ENCODE measurements around the gene ZNF81. TPM values are rescaled to one million over a fixed set of nuclear protein-coding genes. Genes with fewer than 3 reads are reported as not detected.

The ZNF81 gene
- total and polyA plus RNA-seq, 2 of the 13 experiments (the other 11 are each of a cell fraction or from before 2014, with no cell fraction given): 1.4 to 3.2 TPM

- TF ChIP-seq CSRNP1 (CRISPR knock-in tag; IDR thresholded peaks at IDR 0.05): no peak
- no peak for TF ChIP-seq TOE1 (CRISPR knock-in tag; IDR thresholded peaks at IDR 0.05)
- TF ChIP-seq TRAFD1 (CRISPR knock-in tag; IDR thresholded peaks at IDR 0.05; ENCODE audit: borderline replicate concordance): no peak
- TF ChIP-seq ZNF224 (CRISPR knock-in tag; IDR thresholded peaks at IDR 0.05): no peak
- no peak for TF ChIP-seq ZNF503 (CRISPR knock-in tag; IDR thresholded peaks at IDR 0.05)
- no peak for TF ChIP-seq ZNF850 (CRISPR knock-in tag; conservative IDR thresholded peaks at IDR 0.05)
- no peak for TF ChIP-seq HNRNPL (IDR thresholded peaks at IDR 0.05; ENCODE audit: low read depth, low read length)
- TF ChIP-seq CERS6 (CRISPR knock-in tag; IDR thresholded peaks at IDR 0.05): no peak
- TF ChIP-seq ZBTB37 (CRISPR knock-in tag; IDR thresholded peaks at IDR 0.05): no peak
- peak; percentile 26; the same call in 1 of the 2 replicates for TF ChIP-seq ZFP91 (CRISPR knock-in tag; IDR thresholded peaks at IDR 0.05; ENCODE audit: borderline replicate concordance)
- no peak for TF ChIP-seq ZNF580 (CRISPR knock-in tag; IDR thresholded peaks at IDR 0.05; ENCODE audit: borderline replicate concordance, low read depth)
- TF ChIP-seq ZBTB3 (CRISPR knock-in tag; IDR thresholded peaks at IDR 0.05; ENCODE audit: borderline replicate concordance, low read depth): no peak
- no peak for TF ChIP-seq SMAD3 (CRISPR knock-in tag; IDR thresholded peaks at IDR 0.05)
- TF ChIP-seq TGIF2 (CRISPR knock-in tag; IDR thresholded peaks at IDR 0.05): no peak
- no peak for TF ChIP-seq THAP8 (CRISPR knock-in tag; IDR thresholded peaks at IDR 0.05; ENCODE audit: borderline replicate concordance)
- TF ChIP-seq STAT5B (CRISPR knock-in tag; IDR thresholded peaks at IDR 0.05): no peak
- TF ChIP-seq NFE2 (CRISPR knock-in tag; IDR thresholded peaks at IDR 0.05): no peak
Measured at GRCh38 chrX:47836164-47837072, at the start of gene ZNF81 (continued).
